Measurements from ENCODE around the gene REPIN1. TPM values are rescaled to one million over a fixed set of nuclear protein-coding genes. Genes with fewer than 3 reads are reported as not detected.

REPIN1 gene
- total RNA-seq, 3 donors from 2014 or later (not counting 1 experiment from before 2014, with no cell fraction given), result 58.9 to 79.4 (median 76.5) TPM

- Histone ChIP-seq H3K27ac (ENCODE audit: low read length) (no peak overlapping the region), H3K27me3 (ENCODE audit: control insufficient read depth, insufficient read depth, low read length) (peaks cover 2% of the 10 kb centered on the region), H3K36me3 (ENCODE audit: control insufficient read depth, insufficient read depth, low read length) (peaks cover 12% of the 10 kb centered on the region), H3K4me3 (ENCODE audit: low read length) (no peak overlapping the region), H3K9me3 (ENCODE audit: control insufficient read depth, insufficient read depth, low read length) (no peaks in the 10 kb centered on the region), H3K4me1 (ENCODE audit: control insufficient read depth, insufficient read depth, low read length) (peaks cover 4% of the 10 kb centered on the region)
- H3K36me3 Mint-ChIP-seq, result no peaks in the 10 kb centered on the region
- H3K27ac Mint-ChIP-seq, result no peak overlapping the region
- H3K4me1 Mint-ChIP-seq, result peaks cover 0 to 4% of the 10 kb centered on the region in 2 donors
- H3K27me3 Mint-ChIP-seq (ENCODE audit: low read depth in 2 of 2), result peaks cover 0 to 8% of the 10 kb centered on the region in 2 donors
- TF ChIP-seq CTCF (IDR thresholded peaks at IDR 0.05), result no peak
- no peak for DNase-seq
- WGBS (ENCODE audit: insufficient coverage), result 93% methylated on average over 7 of the region's 7 CpGs
- H3K4me3 Mint-ChIP-seq, result no peak overlapping the region
- intact Hi-C loops (cut with micrococcal nuclease), result no loop called here
- no peak for ATAC-seq
- no peaks in the 10 kb centered on the region for H3K9me3 Mint-ChIP-seq
Measured at GRCh38 chr7:150335108-150335773, 33.4 kb upstream of the REPIN1 start.

DNA sequence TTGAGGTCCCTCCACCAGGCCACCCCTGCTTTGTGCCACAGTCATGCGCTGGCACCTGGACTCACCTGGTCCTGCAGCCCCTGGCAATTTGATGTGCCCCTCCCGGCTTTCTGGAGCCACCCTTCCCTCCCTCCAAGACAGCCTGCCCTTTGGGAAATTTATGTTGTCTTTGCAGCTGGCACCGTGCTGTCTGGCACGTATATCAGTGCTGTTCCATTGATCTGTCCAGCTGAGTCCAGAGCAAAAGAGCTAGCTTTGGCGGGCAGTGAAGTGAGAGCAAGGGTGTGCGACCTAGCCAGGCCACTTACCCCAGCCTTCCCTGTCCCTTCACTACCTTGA is 32.9 kb upstream of the REPIN1 start:
- Histone ChIP-seq H3K4me1 (ENCODE audit: control insufficient read depth, insufficient read depth, low read length) (peaks cover 8% of the 10 kb centered on the region), H3K4me3 (ENCODE audit: low read length) (no peak overlapping the region), H3K9me3 (ENCODE audit: control insufficient read depth, insufficient read depth, low read length) (no peaks in the 10 kb centered on the region), H3K27me3 (ENCODE audit: control insufficient read depth, insufficient read depth, low read length) (peaks cover 5% of the 10 kb centered on the region), H3K27ac (ENCODE audit: low read length) (no peak overlapping the region), H3K36me3 (ENCODE audit: control insufficient read depth, insufficient read depth, low read length) (peaks cover 7% of the 10 kb centered on the region)
- Mint-ChIP-seq H3K27ac (no peak overlapping the region), H3K27me3 (ENCODE audit: low read depth in 2 of 2) (peaks cover 0 to 10% of the 10 kb centered on the region in 2 donors), H3K9me3 (no peaks in the 10 kb centered on the region), H3K4me3 (no peak overlapping the region), H3K36me3 (no peaks in the 10 kb centered on the region), H3K4me1 (peaks cover 0 to 6% of the 10 kb centered on the region in 2 donors)
- DNase-seq, result no peak
- no peak for ATAC-seq
- TF ChIP-seq CTCF (IDR thresholded peaks at IDR 0.05), result no peak
- 89% methylated on average over 6 of the region's 6 CpGs for WGBS (ENCODE audit: insufficient coverage)
- intact Hi-C loops (cut with micrococcal nuclease), result no loop called here

DNA sequence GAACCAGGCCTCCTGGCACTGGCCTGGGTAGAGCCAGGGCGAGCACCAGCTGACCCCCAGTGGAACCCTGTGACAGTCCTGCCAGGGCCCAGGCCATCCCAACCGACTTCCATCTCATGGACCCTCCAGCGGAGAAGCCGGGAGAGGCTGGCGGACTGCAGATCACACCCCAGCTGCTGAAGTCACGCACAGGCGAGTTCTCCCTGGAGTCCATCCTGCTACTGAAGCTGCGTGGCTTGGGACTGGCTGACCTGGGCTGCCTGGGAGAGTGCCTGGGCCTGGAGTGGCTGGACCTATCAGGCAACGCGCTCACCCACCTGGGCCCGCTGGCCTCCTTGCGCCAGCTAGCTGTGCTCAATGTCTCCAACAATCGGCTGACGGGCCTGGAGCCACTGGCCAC is 31.9 kb upstream of the REPIN1 start:
- H3K27ac ChIP-seq (ENCODE audit: low read length), result no peak overlapping the region
- no peak for ATAC-seq
- intact Hi-C loops (cut with micrococcal nuclease), result no loop called here
- Mint-ChIP-seq H3K36me3 (no peaks in the 10 kb centered on the region), H3K27ac (no peak overlapping the region), H3K27me3 (ENCODE audit: low read depth in 2 of 2) (peaks cover 1 to 15% of the 10 kb centered on the region in 2 donors), H3K4me3 (no peak overlapping the region), H3K4me1 (peaks cover 0 to 11% of the 10 kb centered on the region in 2 donors), H3K9me3 (no peaks in the 10 kb centered on the region)
- no peak for TF ChIP-seq CTCF (IDR thresholded peaks at IDR 0.05)
- H3K9me3 ChIP-seq (ENCODE audit: control insufficient read depth, insufficient read depth, low read length), result no peaks in the 10 kb centered on the region
- DNase-seq, result no peak
- H3K4me1 ChIP-seq (ENCODE audit: control insufficient read depth, insufficient read depth, low read length), result peaks cover 12% of the 10 kb centered on the region
- H3K36me3 ChIP-seq (ENCODE audit: control insufficient read depth, insufficient read depth, low read length), result peaks cover 6% of the 10 kb centered on the region
- H3K27me3 ChIP-seq (ENCODE audit: control insufficient read depth, insufficient read depth, low read length), result peaks cover 12% of the 10 kb centered on the region
- H3K4me3 ChIP-seq (ENCODE audit: low read length), result no peak overlapping the region
- 96% methylated on average over 14 of the region's 14 CpGs for WGBS (ENCODE audit: insufficient coverage)

DNA sequence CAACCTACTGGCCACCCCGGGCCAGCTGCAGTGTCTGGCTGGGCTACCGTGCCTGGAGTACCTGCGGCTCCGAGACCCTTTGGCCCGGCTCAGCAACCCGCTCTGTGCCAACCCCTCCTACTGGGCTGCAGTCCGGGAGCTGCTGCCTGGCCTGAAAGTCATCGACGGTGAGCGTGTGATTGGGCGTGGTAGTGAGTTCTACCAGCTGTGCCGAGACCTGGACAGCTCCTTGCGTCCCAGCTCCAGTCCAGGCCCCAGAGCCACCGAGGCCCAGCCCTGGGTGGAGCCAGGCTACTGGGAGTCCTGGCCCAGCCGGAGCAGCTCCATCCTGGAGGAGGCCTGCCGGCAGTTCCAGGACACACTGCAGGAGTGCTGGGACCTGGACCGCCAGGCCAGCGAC is 31.4 kb upstream of the REPIN1 start:
- Histone ChIP-seq H3K27ac (ENCODE audit: low read length) (no peak overlapping the region), H3K9me3 (ENCODE audit: control insufficient read depth, insufficient read depth, low read length) (no peaks in the 10 kb centered on the region), H3K36me3 (ENCODE audit: control insufficient read depth, insufficient read depth, low read length) (peaks cover 6% of the 10 kb centered on the region), H3K4me1 (ENCODE audit: control insufficient read depth, insufficient read depth, low read length) (peaks cover 12% of the 10 kb centered on the region), H3K27me3 (ENCODE audit: control insufficient read depth, insufficient read depth, low read length) (peaks cover 12% of the 10 kb centered on the region), H3K4me3 (ENCODE audit: low read length) (no peak overlapping the region)
- 97% methylated on average over 18 of the region's 18 CpGs for WGBS (ENCODE audit: insufficient coverage)
- Mint-ChIP-seq H3K4me1 (peaks cover 0 to 11% of the 10 kb centered on the region in 2 donors), H3K9me3 (no peaks in the 10 kb centered on the region), H3K27me3 (ENCODE audit: low read depth in 2 of 2) (peaks cover 6 to 19% of the 10 kb centered on the region in 2 donors), H3K4me3 (no peak overlapping the region), H3K36me3 (no peaks in the 10 kb centered on the region), H3K27ac (no peak overlapping the region)
- TF ChIP-seq CTCF (IDR thresholded peaks at IDR 0.05), result no peak
- DNase-seq (no peak), ATAC-seq (no peak)
- intact Hi-C loops (cut with micrococcal nuclease), result no loop called here

All from natural killer cell (primary cell).